IMR-90 (cell line): ENCODE measurements around the gene MRPL21. TPM values are rescaled to one million over a fixed set of nuclear protein-coding genes. Genes with fewer than 3 reads are reported as not detected.

Experiments
- ATAC-seq: fragments of 200-7000 bp; cut with Tn5 transposase; 2 replicates; pipeline ENCODE4 v1.9.1; 2020; ENCODE audit warnings: low read depth, mild to moderate bottlenecking, moderate library complexity
- BruUV-seq: library from RNA; stranded (reverse); fragments of 400-500 nt; replicated peaks from 2 replicates; lab custom pipeline; 2021; lab: Mats Ljungman, UMichigan
- CTCF ChIA-PET: fragments of 300-600 bp; formaldehyde crosslinking; extraction: SDS; loops from one replicate; lab custom pipeline; 2021; ENCODE audit warnings: antibody characterized with exemption; lab: Yijun Ruan, JAX
- POLR2A ChIA-PET: fragments of 300-600 bp; sonication (Branson Sonifier 250); formaldehyde crosslinking; loops from one replicate; lab custom pipeline; 2022; ENCODE audit warnings: antibody characterized with exemption; ENCODE audit not compliant: unreplicated experiment; lab: Charles Lee
- DNase-seq: peaks from one replicate; pipeline ENCODE4 v3.0.0; 2013
- H2AFZ ChIP-seq: replicated peaks from 2 replicates; pipeline ENCODE3; 2013; ENCODE audit warnings: low read length, mild to moderate bottlenecking; ENCODE audit not compliant: poor library complexity
- H2AK5ac ChIP-seq: 2 replicates; pipeline ENCODE4 v1.6.1; 2013; ENCODE audit warnings: low read depth, low read length, inconsistent platforms
- H2AK9ac ChIP-seq: replicated peaks from 2 replicates; pipeline ENCODE3; 2013; ENCODE audit warnings: mild to moderate bottlenecking, low read depth, low read length, moderate library complexity; ENCODE audit not compliant: poor library complexity
- H2BK120ac ChIP-seq: 2 replicates; pipeline ENCODE4 v1.6.1; 2013; ENCODE audit warnings: low read depth, low read length, inconsistent platforms
- H2BK15ac ChIP-seq: 3 replicates; pipeline ENCODE4 v1.6.1; 2013; ENCODE audit warnings: low read depth, low read length, inconsistent platforms
- H2BK20ac ChIP-seq: 2 replicates; pipeline ENCODE4 v1.6.1; 2013; ENCODE audit warnings: low read depth, mild to moderate bottlenecking, inconsistent platforms, low read length, moderate library complexity
- H2BK5ac ChIP-seq: 2 replicates; pipeline ENCODE4 v1.6.1; 2013; ENCODE audit warnings: mild to moderate bottlenecking, low read depth, low read length, inconsistent platforms; ENCODE audit not compliant: poor library complexity, severe bottlenecking
- H3K14ac ChIP-seq: replicated peaks from 2 replicates; pipeline ENCODE4 v1.6.1; 2013; ENCODE audit warnings: low read depth, low read length, inconsistent platforms
- H3K18ac ChIP-seq: 2 replicates; pipeline ENCODE4 v1.6.1; 2013; ENCODE audit warnings: low read depth, low read length, control low read depth
- H3K23ac ChIP-seq: 2 replicates; pipeline ENCODE4 v1.6.1; 2013; ENCODE audit warnings: low read depth, low read length, inconsistent platforms
- H3K27ac ChIP-seq: 2 replicates; pipeline ENCODE4 v1.5.1; 2013; ENCODE audit warnings: mild to moderate bottlenecking, control low read depth, low read length; ENCODE audit not compliant: insufficient read depth
- H3K27me3 ChIP-seq: 2 replicates; pipeline ENCODE4 v1.6.1; 2013; ENCODE audit warnings: low read length; ENCODE audit not compliant: control insufficient read depth, insufficient read depth
- H3K36me3 ChIP-seq: 2 replicates; pipeline ENCODE4 v1.6.1; 2013; ENCODE audit warnings: low read length, mixed read lengths; ENCODE audit not compliant: control insufficient read depth, insufficient read depth
- H3K4ac ChIP-seq: 2 replicates; pipeline ENCODE4 v1.6.1; 2013; ENCODE audit warnings: low read depth, low read length, inconsistent platforms
- H3K4me1 ChIP-seq: 2 replicates; pipeline ENCODE4 v1.6.1; 2013; ENCODE audit warnings: low read length, mixed read lengths; ENCODE audit not compliant: control insufficient read depth, insufficient read depth
- H3K4me2 ChIP-seq: 2 replicates; pipeline ENCODE4 v1.6.1; 2013; ENCODE audit warnings: low read depth, mild to moderate bottlenecking, control low read depth, low read length, moderate library complexity
- H3K4me3 ChIP-seq: 2 replicates; pipeline ENCODE4 v1.5.1; 2013; ENCODE audit warnings: low read depth, mild to moderate bottlenecking, control low read depth, low read length, moderate library complexity; ENCODE audit not compliant: insufficient read depth
- H3K56ac ChIP-seq: 2 replicates; pipeline ENCODE4 v1.6.1; 2013; ENCODE audit warnings: low read length, inconsistent platforms; ENCODE audit not compliant: insufficient read depth; ENCODE audit errors: extremely low read depth
- H3K79me1 ChIP-seq, 2 experiments: 2 replicates each; pipeline ENCODE4 v1.6.1; 2013; ENCODE audit warnings: low read length in 2 of 2, inconsistent platforms in 1 of 2, low read depth in 1 of 2
- H3K9ac ChIP-seq: 2 replicates; pipeline ENCODE4 v1.6.1; 2013; ENCODE audit warnings: low read depth, low read length, control low read depth
- H3K9me1 ChIP-seq: 2 replicates; pipeline ENCODE4 v1.6.1; 2013; ENCODE audit warnings: low read length, inconsistent platforms; ENCODE audit not compliant: insufficient read depth
- H3K9me3 ChIP-seq: 2 replicates; pipeline ENCODE4 v1.6.1; 2013; ENCODE audit warnings: low read length; ENCODE audit not compliant: control insufficient read depth, insufficient read depth
- H4K20me1 ChIP-seq: 2 replicates; pipeline ENCODE4 v1.6.1; 2013; ENCODE audit warnings: low read length, inconsistent platforms; ENCODE audit not compliant: insufficient read depth
- H4K5ac ChIP-seq: 2 replicates; pipeline ENCODE4 v1.6.1; 2013; ENCODE audit warnings: mild to moderate bottlenecking, low read depth, low read length, control low read depth
- H4K8ac ChIP-seq, 2 experiments: 2 replicates each; pipeline ENCODE4 v1.6.1; 2013; ENCODE audit warnings: low read depth in 2 of 2, low read length in 2 of 2, control low read depth in 1 of 2, inconsistent platforms in 1 of 2
- H4K91ac ChIP-seq: 2 replicates; pipeline ENCODE4 v1.6.1; 2013; ENCODE audit warnings: low read depth, low read length, inconsistent platforms; ENCODE audit not compliant: insufficient read depth
- CHD1 ChIP-seq: IDR thresholded peaks from 2 replicates; pipeline ENCODE4 v1.6.1; 2012; ENCODE audit warnings: low read depth, low read length, improper control_type of control experiment
- MXI1 ChIP-seq: IDR thresholded peaks from 2 replicates; pipeline ENCODE4 v1.6.1; 2012; ENCODE audit warnings: low read depth, mild to moderate bottlenecking, low read length, moderate library complexity, borderline replicate concordance
- POLR2A ChIP-seq: IDR thresholded peaks from 2 replicates; pipeline ENCODE4 v1.6.1; 2012; ENCODE audit warnings: mild to moderate bottlenecking, low read depth, low read length
- RAD21 ChIP-seq: IDR thresholded peaks from 2 replicates; pipeline ENCODE4 v1.6.1; 2012; ENCODE audit warnings: low read length, improper control_type of control experiment
- SMC3 ChIP-seq: fragments of 150-350 bp; IDR thresholded peaks from 2 replicates; pipeline ENCODE4 v1.6.1; 2016; ENCODE audit warnings: low read depth, mild to moderate bottlenecking, antibody characterized with exemption, low read length, moderate library complexity
- WGBS, 2 experiments: methylation state at CpG; one replicate each; pipeline versions ENCODE4 v1.1.5 to v1.1.7; 2013; ENCODE audit warnings: missing lambda C conversion rate in 2 of 2; ENCODE audit not compliant: insufficient read length in 1 of 2; ENCODE audit errors: extremely low coverage in 2 of 2; 5-methylcytosine and 5-hydroxymethylcytosine counted together
- dilution Hi-C: fragments of 300-500 bp; cut with HindIII; formaldehyde crosslinking; loops from one replicate; pipeline ENCODE4 v1.14.3; 2018; ENCODE audit warnings: low sequenced_read_pairs; ENCODE audit not compliant: unreplicated experiment
- in situ Hi-C: fragments of 300-500 bp; cut with MboI; formaldehyde crosslinking; loops from 3 replicates; pipeline ENCODE4 v1.14.3; 2019; ENCODE audit warnings: low sequenced_read_pairs, inconsistent platforms, mixed read lengths
- intact Hi-C: fragments of 100-400 bp; cut with micrococcal nuclease; formaldehyde crosslinking; loops from 2 replicates; pipeline ENCODE4 v1.10.0; 2022
- polyA plus RNA-seq, 3 experiments: library from polyadenylated mRNA; depleted of rRNA; stranded (reverse); fragments of >200 nt; gene quantifications; 2 replicates each; pipeline ENCODE4 v1.2.3, GENCODE V29; 2012; ENCODE audit warnings: low replicate concordance in 1 of 3
- total RNA-seq: library from RNA; depleted of rRNA; stranded (reverse); fragments of >200 nt; gene quantifications from 2 replicates; pipeline ENCODE4 v1.2.3, GENCODE V29; 2012
- TF ChIP-seq, protein P1 (sequence below): conservative IDR thresholded peaks from 2 replicates; pipeline ENCODE4 v1.5.1; 2012; ENCODE audit warnings: mild to moderate bottlenecking, low read depth, low read length, improper control_type of control experiment

The MRPL21 gene
- total and polyA plus RNA-seq, 2 of the 4 experiments (the other 2 are of a cell fraction) = 19.2 to 26.3 TPM

DNA sequence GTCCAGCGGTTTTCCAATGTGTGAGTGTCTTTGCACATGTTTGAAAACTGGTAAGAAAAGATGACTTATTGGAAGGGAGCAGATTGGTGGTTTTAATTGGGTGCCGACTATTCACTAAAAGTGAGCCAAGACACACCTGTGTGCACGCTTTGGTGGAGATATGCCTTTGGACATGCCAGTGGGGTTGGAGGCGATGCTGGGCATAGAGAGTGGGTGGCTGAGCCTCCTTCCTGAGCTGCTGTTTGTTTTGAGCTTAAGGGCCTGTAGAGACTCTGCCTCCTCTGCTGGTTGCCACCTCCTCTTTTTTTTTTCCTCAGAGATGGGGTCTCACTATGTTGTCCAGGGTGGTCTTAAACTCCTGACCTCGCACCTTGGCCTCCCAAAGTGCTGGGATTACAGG is 9.6 kb upstream of the MRPL21 start:
- no peak overlapping the region for H2AK9ac ChIP-seq
- no peaks in the 10 kb centered on the region for H4K20me1 ChIP-seq
- WGBS, 2 experiments = 100% methylated on average over 2 of the region's 5 CpGs; no CpG with 5 or more reads in 1 of the 2 experiments
- H3K4ac ChIP-seq = no peak overlapping the region
- H2BK5ac ChIP-seq = no peak overlapping the region
- peaks cover 3 to 9% of the 10 kb centered on the region in 2 experiments for H3K79me1 ChIP-seq
- H3K18ac ChIP-seq = no peak overlapping the region
- H4K91ac ChIP-seq = no peak overlapping the region
- DNase-seq = no peak
- no peak overlapping the region for H3K27ac ChIP-seq
- H3K9ac ChIP-seq = no peak overlapping the region
- no peak overlapping the region for H3K56ac ChIP-seq
- H3K4me3 ChIP-seq = no peak overlapping the region
- no peak overlapping the region for H3K14ac ChIP-seq
- 0 out of 2 replicates have a peak, but pooled peaks cover 3% of the 10 kb centered on the region for H3K4me1 ChIP-seq
- intact Hi-C loops = no loop called here
- no peak for ATAC-seq
- ChIA-PET CTCF (no interaction called here), POLR2A (no interaction called here)
- dilution Hi-C loops = no loop called here
- no peak overlapping the region for H2AFZ ChIP-seq
- H3K27me3 ChIP-seq = no peaks in the 10 kb centered on the region
- no peak overlapping the region for H2BK120ac ChIP-seq
- no peak overlapping the region for H2BK15ac ChIP-seq
- H3K9me1 ChIP-seq = no peaks in the 10 kb centered on the region
- TF ChIP-seq MXI1 = no peak
- TF ChIP-seq SMC3 = no peak
- no peak for TF ChIP-seq RAD21
- TF ChIP-seq POLR2A = no peak
- TF ChIP-seq CHD1 = no peak
- TF ChIP-seq, protein P1, sequence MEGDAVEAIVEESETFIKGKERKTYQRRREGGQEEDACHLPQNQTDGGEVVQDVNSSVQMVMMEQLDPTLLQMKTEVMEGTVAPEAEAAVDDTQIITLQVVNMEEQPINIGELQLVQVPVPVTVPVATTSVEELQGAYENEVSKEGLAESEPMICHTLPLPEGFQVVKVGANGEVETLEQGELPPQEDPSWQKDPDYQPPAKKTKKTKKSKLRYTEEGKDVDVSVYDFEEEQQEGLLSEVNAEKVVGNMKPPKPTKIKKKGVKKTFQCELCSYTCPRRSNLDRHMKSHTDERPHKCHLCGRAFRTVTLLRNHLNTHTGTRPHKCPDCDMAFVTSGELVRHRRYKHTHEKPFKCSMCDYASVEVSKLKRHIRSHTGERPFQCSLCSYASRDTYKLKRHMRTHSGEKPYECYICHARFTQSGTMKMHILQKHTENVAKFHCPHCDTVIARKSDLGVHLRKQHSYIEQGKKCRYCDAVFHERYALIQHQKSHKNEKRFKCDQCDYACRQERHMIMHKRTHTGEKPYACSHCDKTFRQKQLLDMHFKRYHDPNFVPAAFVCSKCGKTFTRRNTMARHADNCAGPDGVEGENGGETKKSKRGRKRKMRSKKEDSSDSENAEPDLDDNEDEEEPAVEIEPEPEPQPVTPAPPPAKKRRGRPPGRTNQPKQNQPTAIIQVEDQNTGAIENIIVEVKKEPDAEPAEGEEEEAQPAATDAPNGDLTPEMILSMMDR = no peak
- H2AK5ac ChIP-seq = no peak overlapping the region
- BruUV-seq = no TSS peak
- no peak overlapping the region for H2BK20ac ChIP-seq
- no peak overlapping the region for H3K4me2 ChIP-seq
- in situ Hi-C loops = no loop called here
- no peaks in the 10 kb centered on the region for H3K9me3 ChIP-seq
- no peak overlapping the region for H3K23ac ChIP-seq
- H4K5ac ChIP-seq = no peak overlapping the region
- H3K36me3 ChIP-seq = peaks cover 58% of the 10 kb centered on the region
- H4K8ac ChIP-seq = no peak overlapping the region
